Activated T-helper 1 cell treated with Interleukin-2 at 50 U/mL for 16 hours (primary cell): Measurements from ENCODE around the gene HMGN2.
"Not testable (repeated sequence)": the region's sequence is repeated elsewhere in the genome, so short reads cannot be mapped to it uniquely, and the experiment has no call there.

Experiments
- DNase-seq: peaks from one replicate; pipeline ENCODE4 v3.0.0-alpha.2; 2020; ENCODE audit warnings: low read depth

The HMGN2 gene

DNA sequence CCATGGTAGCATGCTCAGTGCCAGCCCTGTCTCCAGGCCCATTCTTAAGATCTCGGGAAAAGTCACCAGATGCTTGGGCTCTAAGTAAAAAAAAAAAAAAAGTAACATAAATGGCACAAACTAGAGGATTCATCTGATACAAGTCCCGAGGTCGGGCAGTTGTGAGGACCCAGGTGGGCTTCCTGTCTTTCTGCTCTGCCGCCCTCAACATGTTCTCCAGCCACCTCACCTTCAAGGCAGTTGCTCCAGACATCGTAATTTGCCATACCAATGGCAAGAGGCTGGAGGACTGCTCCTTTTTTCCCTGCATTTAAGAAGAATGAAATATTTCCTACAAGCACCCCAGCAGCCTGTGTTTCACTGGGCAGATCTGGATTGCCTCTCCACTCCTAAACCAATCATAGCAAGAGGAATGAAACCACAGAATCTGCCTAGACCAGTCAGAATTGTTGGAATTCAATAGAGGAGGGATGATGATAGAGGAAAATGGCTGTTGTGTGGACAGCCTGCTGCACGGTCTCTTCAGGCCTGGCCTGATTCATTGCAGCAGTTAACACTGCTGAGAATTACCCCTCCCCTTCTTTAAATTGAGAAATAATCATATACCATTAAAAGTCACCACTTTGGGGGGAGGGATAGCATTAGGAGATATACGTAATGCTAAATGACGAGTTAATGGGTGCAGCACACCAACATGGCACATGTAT, 5.4 kb downstream of the HMGN2 start:
- no peak for DNase-seq

DNA sequence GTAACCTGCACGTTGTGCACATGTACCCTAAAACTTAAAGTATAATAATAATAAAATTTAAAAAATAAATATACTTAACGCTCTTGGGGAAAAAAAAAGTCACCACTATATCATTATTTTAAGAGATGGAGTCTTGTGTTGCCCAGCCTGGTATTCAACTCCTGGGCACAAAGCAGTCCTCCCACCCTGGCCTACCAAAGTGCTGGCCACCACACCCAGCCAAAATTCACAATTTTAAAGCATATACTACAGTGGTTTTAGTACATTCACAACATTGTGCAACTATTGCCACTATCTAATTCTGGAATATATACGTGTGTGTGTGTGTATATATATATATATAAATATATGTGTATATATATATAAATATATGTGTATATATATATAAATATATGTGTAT, 5.9 kb downstream of the HMGN2 start:
- no peak for DNase-seq

DNA sequence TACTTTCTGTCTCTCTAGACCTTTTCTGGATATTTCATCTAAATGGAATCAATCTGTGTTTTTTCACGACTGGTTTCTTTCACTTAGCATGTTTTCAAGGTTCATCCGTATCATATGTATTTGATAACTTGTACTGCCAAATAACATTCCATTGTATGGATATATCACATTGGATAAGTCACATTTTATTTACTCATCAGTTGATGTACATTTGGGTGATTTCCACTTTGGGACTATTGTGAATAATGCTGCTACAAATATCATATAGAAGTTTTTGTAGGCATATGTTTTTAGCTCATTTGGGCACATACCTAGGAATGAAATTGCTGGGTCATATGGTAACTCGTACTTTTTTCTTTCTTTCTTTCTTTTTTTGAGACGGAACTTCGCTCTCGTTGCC, 6.7 kb downstream of the HMGN2 start:
- DNase-seq = no peak

DNA sequence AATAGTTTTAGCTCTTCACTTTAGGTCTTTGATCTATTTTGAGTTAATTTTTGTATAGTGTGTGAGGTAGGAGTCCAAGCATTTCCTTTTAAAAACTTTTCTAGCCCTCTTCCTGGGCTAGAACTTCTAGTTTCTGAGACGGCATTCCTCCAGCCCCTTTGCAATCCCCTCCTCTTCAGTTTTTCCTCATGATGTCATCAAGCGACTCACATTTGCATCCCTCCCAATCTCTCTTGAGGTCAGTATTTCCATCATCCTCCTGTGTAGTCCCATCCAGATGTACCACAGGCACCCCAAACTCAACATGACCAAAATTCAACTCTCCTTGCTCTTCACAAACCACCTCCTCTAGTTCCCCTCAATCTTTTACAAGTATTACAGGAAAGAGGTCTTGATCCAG, 10.7 kb downstream of the HMGN2 start:
- DNase-seq = no peak

DNA sequence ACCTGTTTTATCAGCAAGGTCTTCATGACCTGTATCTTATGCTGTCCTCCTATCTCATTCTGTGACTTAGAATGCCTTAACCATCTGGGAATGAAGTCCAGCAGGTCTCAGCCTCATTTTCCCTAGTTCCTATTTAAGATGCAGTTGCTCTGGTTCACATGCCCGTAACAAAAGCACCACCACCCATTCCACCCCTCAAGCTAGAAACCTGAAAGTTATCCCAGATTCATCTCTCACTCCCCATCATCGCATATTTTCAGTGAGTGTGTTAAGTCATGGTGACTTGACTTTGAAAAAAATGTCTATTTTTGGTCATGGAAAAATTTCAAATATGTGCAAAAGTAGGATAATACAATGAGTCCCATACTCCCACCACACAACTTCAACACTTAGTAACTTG, 11.7 kb downstream of the HMGN2 start:
- no peak for DNase-seq

DNA sequence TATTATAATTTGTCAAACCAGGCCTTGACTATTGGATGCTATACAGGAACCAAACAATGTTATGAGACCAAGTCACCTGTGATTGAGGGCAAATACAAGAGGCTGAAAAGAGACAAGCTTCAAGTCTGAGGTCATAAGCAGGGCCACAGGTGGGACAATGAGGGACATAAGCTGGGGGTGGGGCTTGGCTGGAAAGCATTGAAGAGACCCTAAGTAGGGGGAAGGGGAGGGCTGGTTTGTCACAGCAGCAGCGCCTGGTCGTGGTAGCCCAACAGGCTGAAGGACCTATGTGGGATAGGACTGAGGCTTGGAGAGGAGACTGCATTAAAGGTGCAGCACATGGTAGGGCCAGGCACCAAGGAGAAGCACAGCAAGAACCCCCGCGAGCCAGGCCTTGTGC, 17.9 kb downstream of the HMGN2 start:
- no peak for DNase-seq

DNA sequence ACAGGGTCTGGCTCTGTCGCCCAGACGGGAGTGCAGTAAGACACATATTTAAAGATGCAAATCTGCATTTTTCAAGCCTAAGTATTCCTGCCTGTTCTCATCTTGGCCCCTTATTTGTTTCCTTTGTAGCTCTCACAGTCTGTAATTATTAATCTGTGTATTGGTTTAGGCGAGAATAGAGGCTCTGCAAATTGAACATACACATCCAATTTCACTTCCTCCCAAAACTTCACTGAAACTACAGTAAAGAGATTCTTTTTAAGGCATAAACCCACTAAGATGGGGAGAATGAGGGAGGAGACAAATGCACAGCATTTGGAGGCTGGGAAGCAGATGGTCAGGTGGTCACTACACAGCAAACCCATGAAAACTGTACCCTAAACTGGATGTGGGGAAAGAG, 21.0 kb downstream of the HMGN2 start:
- DNase-seq = no peak

DNA sequence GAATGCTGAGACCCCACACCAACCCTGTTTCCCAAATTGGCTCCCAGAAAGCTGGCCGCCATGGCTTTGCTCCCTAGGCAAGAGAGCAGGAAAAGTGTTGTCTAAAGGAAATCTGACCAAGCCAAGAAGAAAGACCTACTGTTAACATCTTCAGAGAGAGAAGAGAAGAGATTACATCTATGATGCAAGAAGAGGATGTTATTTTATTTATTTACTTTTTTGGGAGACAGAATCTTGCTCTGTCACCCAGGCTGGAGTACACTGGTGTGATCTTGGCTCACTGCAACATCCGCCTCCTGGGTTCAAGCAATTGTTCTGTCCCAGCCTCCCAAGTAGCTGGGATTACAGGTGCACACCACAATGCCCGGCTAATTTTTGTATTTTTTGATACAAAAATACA, 21.7 kb downstream of the HMGN2 start:
- no peak for DNase-seq

DNA sequence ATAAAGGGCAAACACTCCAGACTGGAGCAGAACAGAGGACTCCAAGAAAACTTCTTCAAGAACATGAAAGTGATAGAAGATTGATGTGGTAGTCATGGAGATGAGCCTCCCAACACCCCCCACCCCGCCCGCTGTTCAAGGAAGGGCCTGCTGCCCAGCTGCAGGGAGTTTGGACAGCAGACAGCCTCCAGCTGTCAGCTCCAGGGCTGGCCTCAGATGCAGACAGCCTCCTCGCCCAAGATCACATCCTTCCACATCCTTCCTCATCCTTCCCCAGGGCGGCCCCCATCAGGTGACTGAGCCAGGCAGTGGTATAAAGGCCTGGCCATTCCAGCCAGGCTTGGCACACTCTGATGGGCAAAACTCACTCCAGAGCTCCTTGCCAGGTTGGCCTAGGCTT, 24.6 kb downstream of the HMGN2 start:
- no peak for DNase-seq

DNA sequence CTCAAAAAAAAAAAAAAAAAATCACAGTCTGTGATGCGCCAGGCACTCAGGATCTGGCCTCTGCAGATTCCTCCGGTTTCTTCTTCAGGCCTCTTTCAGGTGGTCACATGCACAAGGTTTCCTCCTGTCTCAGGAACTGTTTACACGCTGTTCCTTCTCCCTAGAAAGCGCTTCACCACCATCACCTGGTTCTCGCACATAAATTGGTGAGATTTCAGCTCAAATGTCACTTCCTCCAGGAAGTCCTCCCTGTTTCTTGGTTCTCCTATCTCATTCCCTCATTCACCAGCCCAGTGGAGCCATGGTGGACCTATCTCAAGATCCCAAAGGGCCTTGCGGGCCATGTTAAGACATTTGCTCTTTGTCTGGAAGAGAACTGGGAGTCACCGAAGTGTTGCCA, 26.7 kb downstream of the HMGN2 start:
- no peak for DNase-seq

DNA sequence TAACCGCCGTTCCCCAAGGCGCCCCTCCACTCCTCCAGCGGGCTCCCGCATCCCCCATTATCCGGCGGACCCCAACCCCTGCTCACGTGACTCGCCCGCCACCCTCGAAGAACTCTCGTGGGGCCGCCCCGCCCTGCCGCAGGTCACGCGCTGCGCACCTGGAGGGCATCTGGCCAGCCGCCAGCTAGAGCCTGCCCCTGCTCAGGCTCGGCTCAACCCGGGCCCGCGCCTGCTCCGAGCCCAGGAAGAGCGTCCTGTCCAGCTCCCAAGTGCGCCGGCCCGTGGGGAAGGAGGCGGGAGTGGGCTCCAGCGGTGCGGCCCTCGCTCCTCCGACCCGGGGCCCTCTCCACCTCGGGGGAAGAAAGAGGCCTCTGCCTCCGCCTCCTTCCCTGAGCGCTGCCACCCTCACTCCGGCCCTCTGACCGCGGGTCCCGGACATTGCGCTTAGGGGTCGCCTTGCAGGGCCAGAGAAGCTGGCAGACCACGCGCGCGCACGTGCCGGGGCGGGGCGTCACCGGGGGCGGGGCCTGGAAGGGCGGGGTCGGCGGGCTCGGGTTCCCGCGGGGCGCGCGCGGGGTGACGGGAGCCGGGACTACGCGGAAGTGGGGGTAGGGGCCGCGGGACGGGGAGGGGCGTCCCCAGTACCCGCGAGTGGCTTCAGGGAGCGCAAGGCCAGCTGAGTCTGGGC, 28.4 kb downstream of the HMGN2 start:
- DNase-seq = peak; percentile 85

DNA sequence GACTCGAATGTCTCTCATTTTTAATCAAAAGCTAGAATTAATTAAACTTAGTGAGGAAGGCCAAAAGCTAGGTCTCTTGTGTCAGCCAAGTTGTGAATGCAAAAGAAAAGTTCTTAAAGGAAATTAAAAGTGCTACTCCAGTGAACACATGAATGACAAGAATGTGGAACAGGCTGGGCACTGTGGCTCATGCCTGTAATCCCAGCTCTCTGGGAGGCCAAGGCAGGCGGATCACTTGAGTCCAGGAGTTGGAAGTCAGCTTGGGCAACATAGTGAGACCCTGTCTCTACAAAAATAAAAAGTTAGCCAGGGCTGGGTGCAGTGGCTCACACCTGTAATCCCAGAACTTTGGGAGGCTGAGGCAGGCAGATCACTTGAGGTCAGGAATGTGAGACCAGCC, 38.5 kb downstream of the HMGN2 start:
- not testable (repeated sequence) for DNase-seq

DNA sequence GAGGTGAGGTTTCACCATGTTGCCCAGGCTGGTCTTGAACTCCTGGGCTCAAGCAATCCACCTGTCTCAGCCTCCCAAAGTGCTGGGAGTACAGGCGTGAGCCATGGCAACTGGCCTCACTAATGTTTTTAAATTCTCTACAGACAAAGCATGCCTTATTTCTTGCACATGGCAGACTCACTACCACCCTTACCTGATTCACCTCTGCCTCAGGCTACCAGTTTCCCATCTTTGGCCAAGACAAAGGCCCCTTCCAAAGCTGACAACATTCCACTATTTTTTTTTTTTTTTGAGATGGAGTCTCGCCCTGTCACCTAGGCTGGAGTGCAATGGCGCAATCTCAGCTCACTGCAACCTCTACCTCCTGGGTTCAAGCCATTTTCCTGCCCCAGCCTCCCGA, 43.6 kb downstream of the HMGN2 start:
- DNase-seq = not testable (repeated sequence)

DNA sequence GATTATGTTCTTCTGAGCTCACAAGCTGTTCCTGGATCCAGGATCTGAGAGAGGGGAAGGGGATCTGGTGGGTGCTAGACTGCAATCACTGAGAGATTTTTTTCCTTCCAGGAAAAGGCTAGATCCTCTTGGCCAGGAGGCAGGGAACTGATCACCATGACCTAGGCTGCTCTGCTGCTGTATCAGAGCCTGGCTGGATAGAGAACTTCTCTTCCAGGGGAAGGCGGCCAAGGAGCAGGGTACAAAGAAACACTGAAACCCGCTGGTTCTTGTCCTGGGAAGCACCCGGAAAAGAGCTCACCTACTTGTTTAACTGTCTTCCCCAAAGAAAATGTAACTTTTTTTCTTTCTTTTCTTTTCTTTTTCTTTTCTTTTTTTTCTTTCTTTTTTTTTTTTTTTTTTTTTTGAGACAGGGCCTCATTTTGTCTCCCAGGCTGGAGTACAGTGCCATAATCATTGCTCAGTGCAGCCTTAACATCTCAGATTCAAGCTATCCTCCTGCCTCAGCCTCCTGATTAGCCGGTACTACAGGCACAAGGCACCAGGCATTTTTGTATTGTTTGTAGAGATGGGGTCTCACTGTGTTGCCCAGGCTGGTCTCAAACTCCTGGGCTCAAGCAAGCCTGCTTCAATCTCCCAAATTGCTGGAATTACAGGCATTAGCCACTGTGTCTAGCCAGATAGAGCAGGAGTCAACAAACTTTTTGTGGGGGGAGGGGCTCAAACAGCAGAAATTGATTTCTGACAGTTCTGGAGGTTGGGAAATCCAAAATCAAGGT, 44.9 kb downstream of the HMGN2 start:
- no peak for DNase-seq

DNA sequence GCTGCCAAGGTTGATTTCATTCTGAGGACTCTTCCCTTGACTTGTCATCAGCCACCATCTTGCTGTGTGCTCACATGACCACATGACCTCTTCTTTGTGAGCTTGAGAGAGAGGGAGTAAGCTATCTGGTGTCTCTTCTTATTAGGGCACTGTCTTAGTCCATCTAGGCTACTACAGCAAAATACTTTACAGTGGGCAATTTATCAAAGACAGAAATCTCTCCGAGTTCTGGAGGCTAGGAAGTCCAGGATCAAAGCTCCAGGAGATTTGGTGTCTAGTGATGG, 45.5 kb downstream of the HMGN2 start:
- DNase-seq = no peak

DNA sequence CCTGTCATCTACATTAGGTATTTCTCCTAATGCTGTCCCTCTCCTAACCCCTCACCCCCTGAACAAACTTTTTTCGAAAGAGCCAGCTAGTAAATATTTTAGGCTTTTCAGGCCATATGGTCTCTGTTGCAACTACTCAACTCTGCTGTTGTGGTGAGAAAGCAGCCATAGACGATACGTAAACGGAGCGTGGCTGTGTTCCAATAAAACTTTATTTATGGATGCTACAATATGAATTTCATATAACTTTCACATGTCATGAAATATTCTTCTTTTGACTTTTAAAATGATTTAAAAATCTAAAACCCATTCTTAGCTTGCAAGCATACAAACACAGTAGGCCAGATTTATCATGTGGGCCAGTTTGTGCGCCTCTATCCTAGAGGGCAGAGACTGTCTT, 46.1 kb downstream of the HMGN2 start:
- no peak for DNase-seq

DNA sequence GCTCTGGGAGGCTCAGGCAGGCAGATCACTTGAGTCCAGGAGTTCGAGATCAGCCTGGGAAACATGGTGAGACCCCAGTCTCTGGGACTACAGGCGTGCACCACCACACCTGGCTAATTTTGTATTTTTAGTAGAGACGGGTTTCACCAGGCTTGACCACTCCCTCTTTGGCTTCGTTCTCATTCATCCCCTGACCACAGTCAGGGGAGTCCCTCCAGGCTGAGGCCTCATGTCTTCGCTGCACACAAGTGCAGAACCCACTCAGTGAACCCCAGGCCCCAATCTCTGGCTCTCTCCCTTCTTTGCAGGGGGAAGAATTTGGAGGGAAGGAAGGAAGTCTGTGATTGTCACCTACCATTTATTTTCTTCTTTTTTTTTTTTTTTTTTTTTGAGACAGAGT, 48.1 kb downstream of the HMGN2 start:
- no peak for DNase-seq

DNA sequence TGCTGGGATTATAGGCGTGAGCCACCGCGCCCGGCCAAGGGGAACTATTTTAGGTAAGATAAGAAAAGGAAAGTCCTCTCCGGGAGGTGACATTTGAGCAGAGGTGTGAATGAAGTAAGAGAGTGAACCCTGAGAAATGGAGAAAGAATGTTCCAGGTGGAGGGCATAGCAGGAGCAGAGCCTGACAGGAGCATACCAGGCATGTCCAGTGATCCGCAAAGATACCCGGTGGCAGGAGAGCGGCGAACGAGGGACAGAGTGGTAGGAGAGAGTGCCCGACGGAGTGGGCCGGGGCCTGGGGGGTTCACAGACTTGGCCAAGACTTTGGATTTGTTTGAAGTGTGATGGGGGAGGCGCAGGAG, 49.4 kb downstream of the HMGN2 start:
- DNase-seq = no peak

DNA sequence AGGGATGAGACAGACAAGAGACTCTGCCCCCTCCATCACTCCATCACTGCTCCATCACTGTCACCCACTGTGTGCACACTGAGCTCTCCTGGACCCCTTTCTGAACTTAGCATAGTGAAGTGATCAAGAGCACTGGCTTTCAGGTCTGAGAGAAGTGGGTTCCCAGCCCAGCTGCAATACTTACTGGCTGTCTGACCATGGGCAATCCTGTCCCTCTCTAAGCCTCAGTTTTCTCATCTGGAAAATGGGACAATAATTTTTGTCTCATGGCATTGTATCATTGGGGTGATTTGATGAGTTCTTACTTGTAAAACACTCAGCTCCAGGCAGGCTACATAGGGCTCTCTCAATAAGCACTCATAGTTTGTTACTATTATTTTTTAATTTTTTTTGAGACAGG, 49.8 kb downstream of the HMGN2 start:
- no peak for DNase-seq

DNA sequence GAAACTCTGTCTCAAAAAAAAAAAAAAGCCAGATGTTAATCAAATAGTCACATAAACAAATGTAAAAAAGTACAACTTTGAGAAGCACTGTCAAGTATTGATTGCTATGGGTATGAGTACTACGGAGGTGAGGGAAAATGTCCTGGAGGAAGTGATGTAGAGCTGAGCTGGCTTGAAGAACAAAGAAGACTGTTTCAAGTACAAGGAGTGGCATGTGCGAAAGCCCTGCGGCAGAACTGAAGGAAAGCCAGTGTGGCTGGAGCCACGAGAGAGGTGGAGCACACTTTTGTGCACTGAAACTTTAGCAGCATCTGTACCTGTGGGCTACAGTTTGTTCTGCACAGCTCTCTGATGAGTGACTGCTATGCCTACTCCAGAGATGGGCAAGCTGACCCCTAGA, 51.9 kb downstream of the HMGN2 start:
- DNase-seq = no peak
